Measurements from ENCODE around the gene ENTPD2. TPM values are rescaled to one million over a fixed set of nuclear protein-coding genes. Genes with fewer than 3 reads are reported as not detected.

The ENTPD2 gene
- total RNA-seq, 1 experiment from 2014 or later: 8.3 TPM

DNA sequence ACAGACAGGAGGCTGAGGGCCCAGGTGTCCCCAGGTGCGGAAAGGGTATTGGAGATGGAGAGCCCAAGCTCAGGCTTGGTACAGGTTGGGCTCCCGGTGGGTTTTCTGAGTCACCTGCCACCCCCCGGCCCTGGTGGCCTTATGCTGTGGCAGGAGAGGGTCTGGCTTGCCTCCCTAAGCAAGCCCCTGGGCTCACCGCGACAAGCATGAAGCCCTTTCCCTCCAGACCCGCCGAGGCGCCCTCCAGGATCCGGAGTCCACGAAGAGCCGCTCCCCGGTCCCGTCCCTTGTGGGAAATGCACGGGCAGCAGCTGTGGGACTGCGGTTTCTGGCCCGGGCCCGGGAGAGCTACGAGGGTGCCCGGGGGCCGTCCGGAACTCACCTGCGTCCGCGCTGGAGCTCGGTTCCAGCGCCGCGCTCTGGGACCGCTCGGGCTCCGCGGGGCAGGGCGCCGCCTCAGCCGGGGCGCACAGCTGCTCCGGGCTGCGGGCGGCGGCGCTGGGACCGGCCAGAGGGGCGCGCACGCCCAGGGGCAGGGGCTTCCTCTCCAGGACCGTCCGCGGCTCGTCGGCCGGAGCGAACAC, 15.7 kb upstream of the ENTPD2 start:
- peak; percentile 8 for ATAC-seq
- Mint-ChIP-seq H3K36me3 (peaks cover 3% of the 10 kb centered on the region), H3K4me3 (peak overlapping the region; percentile 69), H3K27ac (no peak overlapping the region), H3K9me3 (no peaks in the 10 kb centered on the region), H3K4me1 (peaks cover 26% of the 10 kb centered on the region), H3K27me3 (ENCODE audit: low read depth) (no peaks in the 10 kb centered on the region)
- DNase-seq (ENCODE audit: low spot score): peak; percentile 35
- TF ChIP-seq ZNF232 (CRISPR knock-in tag; IDR thresholded peaks at IDR 0.05) (no peak), OVOL2 (CRISPR knock-in tag; IDR thresholded peaks at IDR 0.05; ENCODE audit: borderline replicate concordance) (no peak), TP53 (CRISPR knock-in tag; IDR thresholded peaks at IDR 0.05) (no peak), ELF4 (CRISPR knock-in tag; IDR thresholded peaks at IDR 0.05; ENCODE audit: low read depth) (no peak), CREB1 (CRISPR knock-in tag; IDR thresholded peaks at IDR 0.05) (no peak), IRF2 (CRISPR knock-in tag; IDR thresholded peaks at IDR 0.05; ENCODE audit: borderline replicate concordance, low read depth) (no peak), NR2C2 (CRISPR knock-in tag; IDR thresholded peaks at IDR 0.05) (no peak), ZNF138 (CRISPR knock-in tag; conservative IDR thresholded peaks at IDR 0.05) (no peak), SMAD4 (CRISPR knock-in tag; IDR thresholded peaks at IDR 0.05) (no peak), RELA (CRISPR knock-in tag; IDR thresholded peaks at IDR 0.05; ENCODE audit: borderline replicate concordance) (no peak), CBFB (CRISPR knock-in tag; IDR thresholded peaks at IDR 0.05; ENCODE audit: low read depth) (no peak), FOXK1 (CRISPR knock-in tag; IDR thresholded peaks at IDR 0.05) (no peak), CREM (CRISPR knock-in tag; IDR thresholded peaks at IDR 0.05) (no peak)
- TF ChIP-seq, protein P1, sequence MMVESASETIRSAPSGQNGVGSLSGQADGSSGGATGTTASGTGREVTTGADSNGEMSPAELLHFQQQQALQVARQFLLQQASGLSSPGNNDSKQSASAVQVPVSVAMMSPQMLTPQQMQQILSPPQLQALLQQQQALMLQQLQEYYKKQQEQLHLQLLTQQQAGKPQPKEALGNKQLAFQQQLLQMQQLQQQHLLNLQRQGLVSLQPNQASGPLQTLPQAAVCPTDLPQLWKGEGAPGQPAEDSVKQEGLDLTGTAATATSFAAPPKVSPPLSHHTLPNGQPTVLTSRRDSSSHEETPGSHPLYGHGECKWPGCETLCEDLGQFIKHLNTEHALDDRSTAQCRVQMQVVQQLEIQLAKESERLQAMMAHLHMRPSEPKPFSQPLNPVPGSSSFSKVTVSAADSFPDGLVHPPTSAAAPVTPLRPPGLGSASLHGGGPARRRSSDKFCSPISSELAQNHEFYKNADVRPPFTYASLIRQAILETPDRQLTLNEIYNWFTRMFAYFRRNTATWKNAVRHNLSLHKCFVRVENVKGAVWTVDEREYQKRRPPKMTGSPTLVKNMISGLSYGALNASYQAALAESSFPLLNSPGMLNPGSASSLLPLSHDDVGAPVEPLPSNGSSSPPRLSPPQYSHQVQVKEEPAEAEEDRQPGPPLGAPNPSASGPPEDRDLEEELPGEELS (CRISPR knock-in tag; IDR thresholded peaks at IDR 0.05): no peak
- TF ChIP-seq, protein P2, sequence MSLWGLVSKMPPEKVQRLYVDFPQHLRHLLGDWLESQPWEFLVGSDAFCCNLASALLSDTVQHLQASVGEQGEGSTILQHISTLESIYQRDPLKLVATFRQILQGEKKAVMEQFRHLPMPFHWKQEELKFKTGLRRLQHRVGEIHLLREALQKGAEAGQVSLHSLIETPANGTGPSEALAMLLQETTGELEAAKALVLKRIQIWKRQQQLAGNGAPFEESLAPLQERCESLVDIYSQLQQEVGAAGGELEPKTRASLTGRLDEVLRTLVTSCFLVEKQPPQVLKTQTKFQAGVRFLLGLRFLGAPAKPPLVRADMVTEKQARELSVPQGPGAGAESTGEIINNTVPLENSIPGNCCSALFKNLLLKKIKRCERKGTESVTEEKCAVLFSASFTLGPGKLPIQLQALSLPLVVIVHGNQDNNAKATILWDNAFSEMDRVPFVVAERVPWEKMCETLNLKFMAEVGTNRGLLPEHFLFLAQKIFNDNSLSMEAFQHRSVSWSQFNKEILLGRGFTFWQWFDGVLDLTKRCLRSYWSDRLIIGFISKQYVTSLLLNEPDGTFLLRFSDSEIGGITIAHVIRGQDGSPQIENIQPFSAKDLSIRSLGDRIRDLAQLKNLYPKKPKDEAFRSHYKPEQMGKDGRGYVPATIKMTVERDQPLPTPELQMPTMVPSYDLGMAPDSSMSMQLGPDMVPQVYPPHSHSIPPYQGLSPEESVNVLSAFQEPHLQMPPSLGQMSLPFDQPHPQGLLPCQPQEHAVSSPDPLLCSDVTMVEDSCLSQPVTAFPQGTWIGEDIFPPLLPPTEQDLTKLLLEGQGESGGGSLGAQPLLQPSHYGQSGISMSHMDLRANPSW (CRISPR knock-in tag; conservative IDR thresholded peaks at IDR 0.05; ENCODE audit: low read depth): no peak
- TF ChIP-seq, protein P3, sequence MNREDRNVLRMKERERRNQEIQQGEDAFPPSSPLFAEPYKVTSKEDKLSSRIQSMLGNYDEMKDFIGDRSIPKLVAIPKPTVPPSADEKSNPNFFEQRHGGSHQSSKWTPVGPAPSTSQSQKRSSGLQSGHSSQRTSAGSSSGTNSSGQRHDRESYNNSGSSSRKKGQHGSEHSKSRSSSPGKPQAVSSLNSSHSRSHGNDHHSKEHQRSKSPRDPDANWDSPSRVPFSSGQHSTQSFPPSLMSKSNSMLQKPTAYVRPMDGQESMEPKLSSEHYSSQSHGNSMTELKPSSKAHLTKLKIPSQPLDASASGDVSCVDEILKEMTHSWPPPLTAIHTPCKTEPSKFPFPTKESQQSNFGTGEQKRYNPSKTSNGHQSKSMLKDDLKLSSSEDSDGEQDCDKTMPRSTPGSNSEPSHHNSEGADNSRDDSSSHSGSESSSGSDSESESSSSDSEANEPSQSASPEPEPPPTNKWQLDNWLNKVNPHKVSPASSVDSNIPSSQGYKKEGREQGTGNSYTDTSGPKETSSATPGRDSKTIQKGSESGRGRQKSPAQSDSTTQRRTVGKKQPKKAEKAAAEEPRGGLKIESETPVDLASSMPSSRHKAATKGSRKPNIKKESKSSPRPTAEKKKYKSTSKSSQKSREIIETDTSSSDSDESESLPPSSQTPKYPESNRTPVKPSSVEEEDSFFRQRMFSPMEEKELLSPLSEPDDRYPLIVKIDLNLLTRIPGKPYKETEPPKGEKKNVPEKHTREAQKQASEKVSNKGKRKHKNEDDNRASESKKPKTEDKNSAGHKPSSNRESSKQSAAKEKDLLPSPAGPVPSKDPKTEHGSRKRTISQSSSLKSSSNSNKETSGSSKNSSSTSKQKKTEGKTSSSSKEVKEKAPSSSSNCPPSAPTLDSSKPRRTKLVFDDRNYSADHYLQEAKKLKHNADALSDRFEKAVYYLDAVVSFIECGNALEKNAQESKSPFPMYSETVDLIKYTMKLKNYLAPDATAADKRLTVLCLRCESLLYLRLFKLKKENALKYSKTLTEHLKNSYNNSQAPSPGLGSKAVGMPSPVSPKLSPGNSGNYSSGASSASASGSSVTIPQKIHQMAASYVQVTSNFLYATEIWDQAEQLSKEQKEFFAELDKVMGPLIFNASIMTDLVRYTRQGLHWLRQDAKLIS (CRISPR knock-in tag; IDR thresholded peaks at IDR 0.05; ENCODE audit: borderline replicate concordance): no peak
- TF ChIP-seq, protein P4, sequence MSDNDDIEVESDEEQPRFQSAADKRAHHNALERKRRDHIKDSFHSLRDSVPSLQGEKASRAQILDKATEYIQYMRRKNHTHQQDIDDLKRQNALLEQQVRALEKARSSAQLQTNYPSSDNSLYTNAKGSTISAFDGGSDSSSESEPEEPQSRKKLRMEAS (CRISPR knock-in tag; IDR thresholded peaks at IDR 0.05): no peak
- TF ChIP-seq, protein P5, sequence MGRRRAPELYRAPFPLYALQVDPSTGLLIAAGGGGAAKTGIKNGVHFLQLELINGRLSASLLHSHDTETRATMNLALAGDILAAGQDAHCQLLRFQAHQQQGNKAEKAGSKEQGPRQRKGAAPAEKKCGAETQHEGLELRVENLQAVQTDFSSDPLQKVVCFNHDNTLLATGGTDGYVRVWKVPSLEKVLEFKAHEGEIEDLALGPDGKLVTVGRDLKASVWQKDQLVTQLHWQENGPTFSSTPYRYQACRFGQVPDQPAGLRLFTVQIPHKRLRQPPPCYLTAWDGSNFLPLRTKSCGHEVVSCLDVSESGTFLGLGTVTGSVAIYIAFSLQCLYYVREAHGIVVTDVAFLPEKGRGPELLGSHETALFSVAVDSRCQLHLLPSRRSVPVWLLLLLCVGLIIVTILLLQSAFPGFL (CRISPR knock-in tag; IDR thresholded peaks at IDR 0.05; ENCODE audit: borderline replicate concordance): no peak
- TF ChIP-seq, protein P6, sequence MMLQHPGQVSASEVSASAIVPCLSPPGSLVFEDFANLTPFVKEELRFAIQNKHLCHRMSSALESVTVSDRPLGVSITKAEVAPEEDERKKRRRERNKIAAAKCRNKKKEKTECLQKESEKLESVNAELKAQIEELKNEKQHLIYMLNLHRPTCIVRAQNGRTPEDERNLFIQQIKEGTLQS (CRISPR knock-in tag; conservative IDR thresholded peaks at IDR 0.05): no peak
- TF ChIP-seq, protein P7, sequence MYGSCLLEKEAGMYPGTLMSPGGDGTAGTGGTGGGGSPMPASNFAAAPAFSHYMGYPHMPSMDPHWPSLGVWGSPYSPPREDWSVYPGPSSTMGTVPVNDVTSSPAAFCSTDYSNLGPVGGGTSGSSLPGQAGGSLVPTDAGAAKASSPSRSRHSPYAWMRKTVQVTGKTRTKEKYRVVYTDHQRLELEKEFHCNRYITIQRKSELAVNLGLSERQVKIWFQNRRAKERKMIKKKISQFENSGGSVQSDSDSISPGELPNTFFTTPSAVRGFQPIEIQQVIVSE (CRISPR knock-in tag; IDR thresholded peaks at IDR 0.05; ENCODE audit: borderline replicate concordance): no peak
- ChIA-PET POLR2A (interaction anchor here (1.0 to 2.9 kb wide), 5 partner anchors 17 to 171 kb away, joined by 3 to 21 read pairs (median 5); partner anchors contain the start of genes MAN1B1 and TPRN), CTCF (interaction anchor here (0.7 to 10.4 kb wide), 29 partner anchors 8 to 353 kb away, joined by 3 to 240 read pairs (median 7); partner anchors contain the start of genes ABCA2, ENTPD2, EXD3 and LCN8)
